Liver (tissue), 9 donors: ENCODE measurements around the gene RHBDF2. TPM values are rescaled to one million over a fixed set of nuclear protein-coding genes. Genes with fewer than 3 reads are reported as not detected.

Experiments used
- DNase-seq: peaks from one replicate; pipeline ENCODE4 v3.0.0-alpha.2; 2017; ENCODE audit warnings: low spot score
- H3K27ac ChIP-seq, 2 donors: one replicate each; pipeline ENCODE4 v1.7.0; 2013; ENCODE audit warnings: inconsistent platforms in 2 of 2, low read length in 2 of 2, control low read depth in 1 of 2, low read depth in 1 of 2, mild to moderate bottlenecking in 1 of 2
- H3K27me3 ChIP-seq, 4 donors: one replicate each; pipeline versions ENCODE4 v1.6.1 to v1.7.0; 2013; ENCODE audit warnings: low read length in 3 of 4, inconsistent platforms in 1 of 4, mild to moderate bottlenecking in 1 of 4, moderate library complexity in 1 of 4; ENCODE audit not compliant: control insufficient read depth in 4 of 4, insufficient read depth in 4 of 4
- H3K36me3 ChIP-seq, 4 donors: one replicate each; pipeline versions ENCODE4 v1.6.1 to v1.7.0; 2013; ENCODE audit warnings: low read length in 3 of 4, mild to moderate bottlenecking in 3 of 4, low read depth in 1 of 4, moderate library complexity in 1 of 4; ENCODE audit not compliant: control insufficient read depth in 4 of 4, insufficient read depth in 3 of 4
- H3K4me1 ChIP-seq, 4 donors: one replicate each; pipeline versions ENCODE4 v1.6.1 to v1.7.0; 2013; ENCODE audit warnings: low read length in 3 of 4, mild to moderate bottlenecking in 3 of 4, moderate library complexity in 1 of 4; ENCODE audit not compliant: control insufficient read depth in 4 of 4, insufficient read depth in 4 of 4
- H3K4me3 ChIP-seq, 3 donors: one replicate each; pipeline versions ENCODE4 v1.6.1 to v1.7.0; 2013; ENCODE audit warnings: low read length in 3 of 3, control low read depth in 1 of 3, low read depth in 1 of 3, mild to moderate bottlenecking in 1 of 3
- H3K9ac ChIP-seq, 2 donors: one replicate each; pipeline ENCODE4 v1.7.0; 2013; ENCODE audit warnings: low read length in 2 of 2, mild to moderate bottlenecking in 2 of 2, moderate library complexity in 2 of 2, control low read depth in 1 of 2, low read depth in 1 of 2
- H3K9me3 ChIP-seq, 4 donors: one replicate each; pipeline versions ENCODE4 v1.6.1 to v1.7.0; 2013; ENCODE audit warnings: low read length in 3 of 4; ENCODE audit not compliant: control insufficient read depth in 4 of 4
- EGR1 ChIP-seq, 2 donors: IDR thresholded peaks; 2 replicates each; pipeline ENCODE4 v1.6.1; 2016 to 2018; ENCODE audit warnings: antibody characterized with exemption in 2 of 2, low read depth in 2 of 2
- FOXA1 ChIP-seq: IDR thresholded peaks from 2 replicates; pipeline ENCODE4 v1.6.1; 2016; ENCODE audit warnings: antibody characterized with exemption
- FOXA2 ChIP-seq: IDR thresholded peaks from 2 replicates; pipeline ENCODE4 v1.6.1; 2016; ENCODE audit warnings: antibody characterized with exemption
- HNF4A ChIP-seq, 2 donors: conservative IDR thresholded peaks; 2 replicates each; pipeline ENCODE4 v1.6.1; 2016; ENCODE audit warnings: antibody characterized with exemption in 2 of 2, mild to moderate bottlenecking in 2 of 2
- JUND ChIP-seq, 2 donors: IDR thresholded peaks; 2 replicates each; pipeline ENCODE4 v1.6.1; 2016; ENCODE audit warnings: antibody characterized with exemption in 2 of 2
- NR2F2 ChIP-seq: IDR thresholded peaks from 2 replicates; pipeline ENCODE4 v1.6.1; 2016; ENCODE audit warnings: antibody characterized with exemption
- RAD21 ChIP-seq, 2 donors: IDR thresholded peaks; 2 replicates each; pipeline ENCODE4 v1.6.1; 2016; ENCODE audit warnings: antibody characterized with exemption in 2 of 2, mild to moderate bottlenecking in 2 of 2
- RXRA ChIP-seq, 2 donors: IDR thresholded peaks; 2 replicates each; pipeline ENCODE4 v1.6.1; 2017 to 2018; ENCODE audit warnings: antibody characterized with exemption in 2 of 2, mild to moderate bottlenecking in 1 of 2
- SP1 ChIP-seq: IDR thresholded peaks from 2 replicates; pipeline ENCODE4 v1.6.1; 2018; ENCODE audit warnings: antibody characterized with exemption, mild to moderate bottlenecking
- TAF1 ChIP-seq: conservative IDR thresholded peaks from 2 replicates; pipeline ENCODE4 v1.6.1; 2016; ENCODE audit warnings: antibody characterized with exemption, mild to moderate bottlenecking
- YY1 ChIP-seq: IDR thresholded peaks from 2 replicates; pipeline ENCODE4 v1.6.1; 2016; ENCODE audit warnings: antibody characterized with exemption, mild to moderate bottlenecking
- WGBS: extraction: QIAGEN DNeasy Blood & Tissue Kit; methylation state at CpG from one replicate; pipeline ENCODE4 v1.1.7; 2013; 5-methylcytosine and 5-hydroxymethylcytosine counted together
- polyA plus RNA-seq, 2 donors: library from polyadenylated mRNA; stranded (reverse) in 1 of 2; unstranded in 1 of 2; fragments of 200-250 nt in 1 of 2; fragments of >200 nt in 1 of 2; fragmentation: Nextera tagmentation in 1 of 2; extraction: Ambion mirVana in 1 of 2; gene quantifications; one replicate each; pipeline versions ENCODE4 v1.2.1 to v1.2.3, GENCODE V29; 2013 to 2015
- total RNA-seq, 2 donors: library from RNA; depleted of rRNA; stranded (reverse); fragments of >200 nt; gene quantifications; one replicate each; pipeline ENCODE4 v1.2.3, GENCODE V29; 2014
- TF ChIP-seq, protein P1 (sequence below): IDR thresholded peaks from 2 replicates; pipeline ENCODE4 v1.6.1; 2016; ENCODE audit warnings: antibody characterized with exemption
- TF ChIP-seq, protein P2 (sequence below): fragments of 150-350 bp; IDR thresholded peaks from 2 replicates; pipeline ENCODE4 v1.5.1; 2017; ENCODE audit warnings: improper control_type of control experiment, low read depth, low read length; ENCODE audit not compliant: missing input control
- TF ChIP-seq, protein P3 (sequence below): IDR thresholded peaks from 2 replicates; pipeline ENCODE4 v1.6.1; 2016; ENCODE audit warnings: antibody characterized with exemption
- TF ChIP-seq, protein P4 (sequence below): IDR thresholded peaks from 2 replicates; pipeline ENCODE4 v1.6.1; 2016; ENCODE audit warnings: antibody characterized with exemption, mild to moderate bottlenecking
- donor health status: healthy.
- donor health status: healthy.
- donor health status: healthy.
- donor health status: healthy.
- donor health status: healthy.

Gene RHBDF2
- total and polyA plus RNA-seq, 4 donors, result 2.9 to 6.7 (median 4.6) TPM

DNA sequence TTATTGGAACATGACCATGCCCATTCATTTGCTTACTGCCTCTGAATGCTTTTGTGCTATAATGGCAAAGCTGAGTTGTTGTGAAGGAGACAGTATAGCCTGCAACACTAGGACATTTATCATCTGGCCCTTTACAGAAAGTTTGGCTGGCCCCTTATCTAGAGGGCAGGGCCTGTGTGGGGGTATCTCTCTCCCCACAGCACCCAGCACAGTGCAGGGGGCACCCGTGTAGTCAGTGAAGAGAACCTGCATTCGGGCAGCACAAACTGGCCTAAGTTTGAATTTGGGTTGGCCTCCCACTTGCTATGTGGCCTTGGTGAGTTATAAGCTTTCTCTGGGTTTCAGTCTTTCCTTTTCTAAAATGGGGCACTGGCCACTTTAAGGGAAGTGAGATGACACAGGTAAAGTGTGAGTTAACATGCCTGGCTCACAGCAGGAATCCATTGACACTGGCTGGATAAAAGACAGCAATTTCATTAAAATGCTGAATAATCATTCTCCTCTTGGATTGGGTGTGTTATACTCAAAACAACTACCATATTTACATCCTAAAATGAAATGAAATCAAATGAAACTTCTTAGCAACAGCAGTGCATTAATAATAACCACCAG lies 60.4 kb downstream of the RHBDF2 start (continued):
- TF ChIP-seq NR2F2 (no peak), EGR1 (IDR thresholded peaks at IDR 0.05; ENCODE audit: low read depth in 2 of 2) (no peak), FOXA2 (no peak), SP1 (no peak), FOXA1 (no peak)
- TF ChIP-seq, protein P1, sequence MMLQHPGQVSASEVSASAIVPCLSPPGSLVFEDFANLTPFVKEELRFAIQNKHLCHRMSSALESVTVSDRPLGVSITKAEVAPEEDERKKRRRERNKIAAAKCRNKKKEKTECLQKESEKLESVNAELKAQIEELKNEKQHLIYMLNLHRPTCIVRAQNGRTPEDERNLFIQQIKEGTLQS, result no peak

DNA sequence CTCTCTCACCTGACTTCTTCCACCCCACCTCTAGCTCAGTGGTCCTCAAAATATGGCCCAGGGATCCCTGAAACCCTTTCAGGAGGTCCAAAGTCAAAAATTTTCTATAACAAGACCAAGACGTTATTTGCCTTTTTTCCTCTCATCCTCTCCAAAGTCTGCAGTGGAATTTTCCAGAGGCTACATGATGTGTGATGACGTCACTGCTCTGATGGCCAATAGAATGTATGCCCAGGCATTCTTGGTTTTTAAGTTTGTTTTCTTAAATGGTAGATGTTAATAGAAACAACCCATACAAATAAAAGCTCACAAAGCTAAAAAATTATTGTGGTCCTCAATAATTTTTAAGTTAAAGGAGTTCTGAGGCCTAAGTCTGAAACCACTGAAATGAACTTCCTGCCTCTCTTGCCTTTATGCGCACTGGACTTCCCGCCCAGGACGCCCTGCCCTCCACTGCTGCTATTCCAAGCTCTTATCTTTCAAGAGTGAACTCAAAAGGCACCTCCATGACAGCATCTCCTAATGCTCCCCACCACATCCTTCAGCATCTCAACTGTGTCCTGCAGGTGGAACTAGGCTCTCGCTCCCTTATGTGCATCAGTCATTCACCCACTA lies 61.8 kb downstream of the RHBDF2 start:
- TF ChIP-seq, protein P2, sequence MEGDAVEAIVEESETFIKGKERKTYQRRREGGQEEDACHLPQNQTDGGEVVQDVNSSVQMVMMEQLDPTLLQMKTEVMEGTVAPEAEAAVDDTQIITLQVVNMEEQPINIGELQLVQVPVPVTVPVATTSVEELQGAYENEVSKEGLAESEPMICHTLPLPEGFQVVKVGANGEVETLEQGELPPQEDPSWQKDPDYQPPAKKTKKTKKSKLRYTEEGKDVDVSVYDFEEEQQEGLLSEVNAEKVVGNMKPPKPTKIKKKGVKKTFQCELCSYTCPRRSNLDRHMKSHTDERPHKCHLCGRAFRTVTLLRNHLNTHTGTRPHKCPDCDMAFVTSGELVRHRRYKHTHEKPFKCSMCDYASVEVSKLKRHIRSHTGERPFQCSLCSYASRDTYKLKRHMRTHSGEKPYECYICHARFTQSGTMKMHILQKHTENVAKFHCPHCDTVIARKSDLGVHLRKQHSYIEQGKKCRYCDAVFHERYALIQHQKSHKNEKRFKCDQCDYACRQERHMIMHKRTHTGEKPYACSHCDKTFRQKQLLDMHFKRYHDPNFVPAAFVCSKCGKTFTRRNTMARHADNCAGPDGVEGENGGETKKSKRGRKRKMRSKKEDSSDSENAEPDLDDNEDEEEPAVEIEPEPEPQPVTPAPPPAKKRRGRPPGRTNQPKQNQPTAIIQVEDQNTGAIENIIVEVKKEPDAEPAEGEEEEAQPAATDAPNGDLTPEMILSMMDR, result no peak
- TF ChIP-seq, protein P3, sequence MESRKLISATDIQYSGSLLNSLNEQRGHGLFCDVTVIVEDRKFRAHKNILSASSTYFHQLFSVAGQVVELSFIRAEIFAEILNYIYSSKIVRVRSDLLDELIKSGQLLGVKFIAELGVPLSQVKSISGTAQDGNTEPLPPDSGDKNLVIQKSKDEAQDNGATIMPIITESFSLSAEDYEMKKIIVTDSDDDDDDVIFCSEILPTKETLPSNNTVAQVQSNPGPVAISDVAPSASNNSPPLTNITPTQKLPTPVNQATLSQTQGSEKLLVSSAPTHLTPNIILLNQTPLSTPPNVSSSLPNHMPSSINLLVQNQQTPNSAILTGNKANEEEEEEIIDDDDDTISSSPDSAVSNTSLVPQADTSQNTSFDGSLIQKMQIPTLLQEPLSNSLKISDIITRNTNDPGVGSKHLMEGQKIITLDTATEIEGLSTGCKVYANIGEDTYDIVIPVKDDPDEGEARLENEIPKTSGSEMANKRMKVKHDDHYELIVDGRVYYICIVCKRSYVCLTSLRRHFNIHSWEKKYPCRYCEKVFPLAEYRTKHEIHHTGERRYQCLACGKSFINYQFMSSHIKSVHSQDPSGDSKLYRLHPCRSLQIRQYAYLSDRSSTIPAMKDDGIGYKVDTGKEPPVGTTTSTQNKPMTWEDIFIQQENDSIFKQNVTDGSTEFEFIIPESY, result no peak
- TF ChIP-seq, protein P4, sequence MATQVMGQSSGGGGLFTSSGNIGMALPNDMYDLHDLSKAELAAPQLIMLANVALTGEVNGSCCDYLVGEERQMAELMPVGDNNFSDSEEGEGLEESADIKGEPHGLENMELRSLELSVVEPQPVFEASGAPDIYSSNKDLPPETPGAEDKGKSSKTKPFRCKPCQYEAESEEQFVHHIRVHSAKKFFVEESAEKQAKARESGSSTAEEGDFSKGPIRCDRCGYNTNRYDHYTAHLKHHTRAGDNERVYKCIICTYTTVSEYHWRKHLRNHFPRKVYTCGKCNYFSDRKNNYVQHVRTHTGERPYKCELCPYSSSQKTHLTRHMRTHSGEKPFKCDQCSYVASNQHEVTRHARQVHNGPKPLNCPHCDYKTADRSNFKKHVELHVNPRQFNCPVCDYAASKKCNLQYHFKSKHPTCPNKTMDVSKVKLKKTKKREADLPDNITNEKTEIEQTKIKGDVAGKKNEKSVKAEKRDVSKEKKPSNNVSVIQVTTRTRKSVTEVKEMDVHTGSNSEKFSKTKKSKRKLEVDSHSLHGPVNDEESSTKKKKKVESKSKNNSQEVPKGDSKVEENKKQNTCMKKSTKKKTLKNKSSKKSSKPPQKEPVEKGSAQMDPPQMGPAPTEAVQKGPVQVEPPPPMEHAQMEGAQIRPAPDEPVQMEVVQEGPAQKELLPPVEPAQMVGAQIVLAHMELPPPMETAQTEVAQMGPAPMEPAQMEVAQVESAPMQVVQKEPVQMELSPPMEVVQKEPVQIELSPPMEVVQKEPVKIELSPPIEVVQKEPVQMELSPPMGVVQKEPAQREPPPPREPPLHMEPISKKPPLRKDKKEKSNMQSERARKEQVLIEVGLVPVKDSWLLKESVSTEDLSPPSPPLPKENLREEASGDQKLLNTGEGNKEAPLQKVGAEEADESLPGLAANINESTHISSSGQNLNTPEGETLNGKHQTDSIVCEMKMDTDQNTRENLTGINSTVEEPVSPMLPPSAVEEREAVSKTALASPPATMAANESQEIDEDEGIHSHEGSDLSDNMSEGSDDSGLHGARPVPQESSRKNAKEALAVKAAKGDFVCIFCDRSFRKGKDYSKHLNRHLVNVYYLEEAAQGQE, result no peak
- TF ChIP-seq JUND (IDR thresholded peaks at IDR 0.05) (no peak), NR2F2 (no peak), YY1 (no peak), FOXA2 (no peak), RAD21 (IDR thresholded peaks at IDR 0.05) (no peak)
- no peak for DNase-seq
- WGBS, result 91% methylated on average over 6 of the region's 6 CpGs
- Histone ChIP-seq H3K9me3 (no peaks in the 10 kb centered on the region), H3K27ac (no peak overlapping the region), H3K4me1 (no peaks in the 10 kb centered on the region), H3K4me3 (no peak overlapping the region), H3K9ac (no peak overlapping the region), H3K27me3 (no peaks in the 10 kb centered on the region), H3K36me3 (no peaks in the 10 kb centered on the region)

DNA sequence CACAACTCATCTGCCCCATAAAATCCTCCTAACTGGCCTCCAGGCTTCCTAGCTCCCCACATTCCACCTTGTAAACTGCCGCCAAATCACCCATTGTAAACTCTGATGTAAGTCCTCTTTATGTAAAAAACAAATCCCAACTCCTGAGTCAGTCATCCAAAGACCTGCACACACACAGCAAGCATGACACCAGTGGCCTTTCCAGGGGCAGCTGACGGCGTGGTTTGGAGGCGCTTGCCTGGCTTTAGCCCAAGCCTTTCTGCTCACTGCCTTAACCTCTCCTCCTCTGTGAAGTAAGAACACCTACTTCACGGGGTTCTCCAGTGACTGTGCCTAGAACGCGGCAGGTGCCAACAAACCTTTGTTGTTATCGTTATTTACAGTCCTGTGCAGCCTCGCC lies 62.3 kb downstream of the RHBDF2 start:
- no peak for DNase-seq
- Histone ChIP-seq H3K27ac (no peak overlapping the region), H3K4me1 (no peaks in the 10 kb centered on the region), H3K9ac (no peak overlapping the region), H3K36me3 (peaks cover 0 to 2% (median 0%) of the 10 kb centered on the region in 4 donors), H3K27me3 (no peaks in the 10 kb centered on the region), H3K4me3 (no peak overlapping the region), H3K9me3 (no peaks in the 10 kb centered on the region)
- WGBS, result 87% methylated on average over 9 of the region's 9 CpGs
- TF ChIP-seq HNF4A (conservative IDR thresholded peaks at IDR 0.05), result no peak
- TF ChIP-seq SP1, result no peak
- TF ChIP-seq RXRA (IDR thresholded peaks at IDR 0.05), result no peak
- TF ChIP-seq, protein P4, result no peak
- no peak for TF ChIP-seq YY1
- TF ChIP-seq, protein P1, result no peak
- TF ChIP-seq, protein P3, result no peak
- TF ChIP-seq FOXA1, result no peak
- no peak for TF ChIP-seq TAF1
